B cell (primary cell): Measurements from ENCODE around the gene ZSCAN12.

Experiments
- EZH2 ChIP-seq: IDR thresholded peaks from 2 replicates; pipeline ENCODE4 v1.6.1; 2012; ENCODE audit warnings: borderline replicate concordance, low read depth, mild to moderate bottlenecking, moderate library complexity, low read length; ENCODE audit not compliant: insufficient read depth, poor library complexity, severe bottlenecking
- TF ChIP-seq, protein P1 (sequence below): fragments of 200-600 bp; IDR thresholded peaks from one replicate; pipeline ENCODE4 v1.8.0; 2022; ENCODE audit warnings: antibody characterized with exemption, mild to moderate bottlenecking

- TF ChIP-seq, protein P1, sequence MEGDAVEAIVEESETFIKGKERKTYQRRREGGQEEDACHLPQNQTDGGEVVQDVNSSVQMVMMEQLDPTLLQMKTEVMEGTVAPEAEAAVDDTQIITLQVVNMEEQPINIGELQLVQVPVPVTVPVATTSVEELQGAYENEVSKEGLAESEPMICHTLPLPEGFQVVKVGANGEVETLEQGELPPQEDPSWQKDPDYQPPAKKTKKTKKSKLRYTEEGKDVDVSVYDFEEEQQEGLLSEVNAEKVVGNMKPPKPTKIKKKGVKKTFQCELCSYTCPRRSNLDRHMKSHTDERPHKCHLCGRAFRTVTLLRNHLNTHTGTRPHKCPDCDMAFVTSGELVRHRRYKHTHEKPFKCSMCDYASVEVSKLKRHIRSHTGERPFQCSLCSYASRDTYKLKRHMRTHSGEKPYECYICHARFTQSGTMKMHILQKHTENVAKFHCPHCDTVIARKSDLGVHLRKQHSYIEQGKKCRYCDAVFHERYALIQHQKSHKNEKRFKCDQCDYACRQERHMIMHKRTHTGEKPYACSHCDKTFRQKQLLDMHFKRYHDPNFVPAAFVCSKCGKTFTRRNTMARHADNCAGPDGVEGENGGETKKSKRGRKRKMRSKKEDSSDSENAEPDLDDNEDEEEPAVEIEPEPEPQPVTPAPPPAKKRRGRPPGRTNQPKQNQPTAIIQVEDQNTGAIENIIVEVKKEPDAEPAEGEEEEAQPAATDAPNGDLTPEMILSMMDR = no peak
- no peak for TF ChIP-seq EZH2
Observed at GRCh38 chr6:28446818-28447511, 47.4 kb upstream of the ZSCAN12 start.
